ENCODE results near the gene STK32B. TPM values are rescaled to one million over a fixed set of nuclear protein-coding genes. Genes with fewer than 3 reads are reported as not detected.

The STK32B gene
- total and polyA plus RNA-seq, 4 donors, result 0.02 to 0.28 (median 0.08) TPM; not detected in 1

DNA sequence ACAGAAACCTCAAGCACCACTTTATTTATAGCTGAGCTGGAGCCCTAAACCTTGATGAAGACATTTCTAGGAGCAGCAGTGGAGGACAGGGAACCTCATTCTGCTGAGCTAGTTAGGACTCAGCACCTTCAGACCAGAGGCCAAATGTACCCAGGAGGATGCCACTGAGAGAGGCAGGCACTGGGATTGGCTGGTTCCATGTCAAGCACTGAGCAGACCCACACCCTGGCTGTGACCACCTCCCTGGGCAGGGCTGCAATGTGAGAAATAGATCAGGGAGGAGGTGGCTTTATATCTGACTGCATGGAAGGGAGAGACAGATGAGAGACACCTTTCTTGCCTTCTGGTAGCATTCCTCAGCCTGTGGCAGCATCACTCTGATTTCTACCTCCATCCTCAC, 304.6 kb downstream of the STK32B start (continued):
- TF ChIP-seq, protein P1, sequence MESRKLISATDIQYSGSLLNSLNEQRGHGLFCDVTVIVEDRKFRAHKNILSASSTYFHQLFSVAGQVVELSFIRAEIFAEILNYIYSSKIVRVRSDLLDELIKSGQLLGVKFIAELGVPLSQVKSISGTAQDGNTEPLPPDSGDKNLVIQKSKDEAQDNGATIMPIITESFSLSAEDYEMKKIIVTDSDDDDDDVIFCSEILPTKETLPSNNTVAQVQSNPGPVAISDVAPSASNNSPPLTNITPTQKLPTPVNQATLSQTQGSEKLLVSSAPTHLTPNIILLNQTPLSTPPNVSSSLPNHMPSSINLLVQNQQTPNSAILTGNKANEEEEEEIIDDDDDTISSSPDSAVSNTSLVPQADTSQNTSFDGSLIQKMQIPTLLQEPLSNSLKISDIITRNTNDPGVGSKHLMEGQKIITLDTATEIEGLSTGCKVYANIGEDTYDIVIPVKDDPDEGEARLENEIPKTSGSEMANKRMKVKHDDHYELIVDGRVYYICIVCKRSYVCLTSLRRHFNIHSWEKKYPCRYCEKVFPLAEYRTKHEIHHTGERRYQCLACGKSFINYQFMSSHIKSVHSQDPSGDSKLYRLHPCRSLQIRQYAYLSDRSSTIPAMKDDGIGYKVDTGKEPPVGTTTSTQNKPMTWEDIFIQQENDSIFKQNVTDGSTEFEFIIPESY (IDR thresholded peaks at IDR 0.05), result no peak
- TF ChIP-seq RAD21 (IDR thresholded peaks at IDR 0.05) (no peak), EGR1 (IDR thresholded peaks at IDR 0.05; ENCODE audit: low read depth in 2 of 2) (no peak), GABPA (IDR thresholded peaks at IDR 0.05 in 1 of 2, conservative IDR thresholded peaks at IDR 0.05 in 1 of 2) (no peak)

DNA sequence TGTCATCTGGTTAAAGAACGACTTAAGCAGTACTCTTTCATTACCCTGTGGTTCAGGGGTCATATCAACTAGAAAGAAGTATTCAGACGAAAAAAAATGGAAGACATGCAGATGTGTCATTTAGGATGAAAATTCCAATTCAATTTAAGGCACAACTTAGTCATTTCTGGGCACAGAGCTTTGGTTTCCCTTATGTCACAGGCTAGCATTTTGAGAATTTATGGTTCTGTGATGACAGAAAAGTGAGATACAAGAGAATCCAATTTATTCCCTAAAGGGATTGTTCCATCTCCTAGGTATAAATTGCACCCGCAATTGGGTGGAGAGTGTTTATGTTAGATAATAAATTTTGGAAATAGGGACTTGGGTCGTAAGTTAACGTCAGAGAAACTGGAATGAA, 306.6 kb downstream of the STK32B start:
- Histone ChIP-seq H3K9ac (ENCODE audit: low read depth in 1 of 2, low read length in 2 of 2) (no peak overlapping the region), H3K4me3 (ENCODE audit: low read depth in 1 of 3, low read length in 3 of 3) (no peak overlapping the region), H3K9me3 (ENCODE audit: control insufficient read depth in 4 of 4, low read length in 3 of 4) (peaks cover 0 to 3% (median 0%) of the 10 kb centered on the region in 4 donors), H3K27me3 (ENCODE audit: control insufficient read depth in 4 of 4, insufficient read depth in 4 of 4, low read length in 3 of 4) (no peaks in the 10 kb centered on the region), H3K27ac (ENCODE audit: low read depth in 1 of 2, low read length in 2 of 2) (no peak overlapping the region), H3K4me1 (ENCODE audit: control insufficient read depth in 4 of 4, insufficient read depth in 4 of 4, low read length in 3 of 4) (no peaks in the 10 kb centered on the region), H3K36me3 (ENCODE audit: control insufficient read depth in 4 of 4, insufficient read depth in 3 of 4, low read depth in 1 of 4, low read length in 3 of 4) (no peaks in the 10 kb centered on the region)
- 57% methylated on average over 5 of the region's 5 CpGs for WGBS
- no peak for DNase-seq (ENCODE audit: low spot score)
- TF ChIP-seq EGR1 (IDR thresholded peaks at IDR 0.05; ENCODE audit: low read depth in 2 of 2) (no peak), GABPA (IDR thresholded peaks at IDR 0.05 in 1 of 2, conservative IDR thresholded peaks at IDR 0.05 in 1 of 2) (no peak), TAF1 (conservative IDR thresholded peaks at IDR 0.05) (no peak), NR2F2 (IDR thresholded peaks at IDR 0.05) (no peak), HNF4G (IDR thresholded peaks at IDR 0.05) (no peak), RAD21 (IDR thresholded peaks at IDR 0.05) (no peak), JUND (IDR thresholded peaks at IDR 0.05) (no peak), FOXA2 (IDR thresholded peaks at IDR 0.05) (no peak)
- TF ChIP-seq, protein P2, sequence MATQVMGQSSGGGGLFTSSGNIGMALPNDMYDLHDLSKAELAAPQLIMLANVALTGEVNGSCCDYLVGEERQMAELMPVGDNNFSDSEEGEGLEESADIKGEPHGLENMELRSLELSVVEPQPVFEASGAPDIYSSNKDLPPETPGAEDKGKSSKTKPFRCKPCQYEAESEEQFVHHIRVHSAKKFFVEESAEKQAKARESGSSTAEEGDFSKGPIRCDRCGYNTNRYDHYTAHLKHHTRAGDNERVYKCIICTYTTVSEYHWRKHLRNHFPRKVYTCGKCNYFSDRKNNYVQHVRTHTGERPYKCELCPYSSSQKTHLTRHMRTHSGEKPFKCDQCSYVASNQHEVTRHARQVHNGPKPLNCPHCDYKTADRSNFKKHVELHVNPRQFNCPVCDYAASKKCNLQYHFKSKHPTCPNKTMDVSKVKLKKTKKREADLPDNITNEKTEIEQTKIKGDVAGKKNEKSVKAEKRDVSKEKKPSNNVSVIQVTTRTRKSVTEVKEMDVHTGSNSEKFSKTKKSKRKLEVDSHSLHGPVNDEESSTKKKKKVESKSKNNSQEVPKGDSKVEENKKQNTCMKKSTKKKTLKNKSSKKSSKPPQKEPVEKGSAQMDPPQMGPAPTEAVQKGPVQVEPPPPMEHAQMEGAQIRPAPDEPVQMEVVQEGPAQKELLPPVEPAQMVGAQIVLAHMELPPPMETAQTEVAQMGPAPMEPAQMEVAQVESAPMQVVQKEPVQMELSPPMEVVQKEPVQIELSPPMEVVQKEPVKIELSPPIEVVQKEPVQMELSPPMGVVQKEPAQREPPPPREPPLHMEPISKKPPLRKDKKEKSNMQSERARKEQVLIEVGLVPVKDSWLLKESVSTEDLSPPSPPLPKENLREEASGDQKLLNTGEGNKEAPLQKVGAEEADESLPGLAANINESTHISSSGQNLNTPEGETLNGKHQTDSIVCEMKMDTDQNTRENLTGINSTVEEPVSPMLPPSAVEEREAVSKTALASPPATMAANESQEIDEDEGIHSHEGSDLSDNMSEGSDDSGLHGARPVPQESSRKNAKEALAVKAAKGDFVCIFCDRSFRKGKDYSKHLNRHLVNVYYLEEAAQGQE (IDR thresholded peaks at IDR 0.05), result no peak
- TF ChIP-seq, protein P3, sequence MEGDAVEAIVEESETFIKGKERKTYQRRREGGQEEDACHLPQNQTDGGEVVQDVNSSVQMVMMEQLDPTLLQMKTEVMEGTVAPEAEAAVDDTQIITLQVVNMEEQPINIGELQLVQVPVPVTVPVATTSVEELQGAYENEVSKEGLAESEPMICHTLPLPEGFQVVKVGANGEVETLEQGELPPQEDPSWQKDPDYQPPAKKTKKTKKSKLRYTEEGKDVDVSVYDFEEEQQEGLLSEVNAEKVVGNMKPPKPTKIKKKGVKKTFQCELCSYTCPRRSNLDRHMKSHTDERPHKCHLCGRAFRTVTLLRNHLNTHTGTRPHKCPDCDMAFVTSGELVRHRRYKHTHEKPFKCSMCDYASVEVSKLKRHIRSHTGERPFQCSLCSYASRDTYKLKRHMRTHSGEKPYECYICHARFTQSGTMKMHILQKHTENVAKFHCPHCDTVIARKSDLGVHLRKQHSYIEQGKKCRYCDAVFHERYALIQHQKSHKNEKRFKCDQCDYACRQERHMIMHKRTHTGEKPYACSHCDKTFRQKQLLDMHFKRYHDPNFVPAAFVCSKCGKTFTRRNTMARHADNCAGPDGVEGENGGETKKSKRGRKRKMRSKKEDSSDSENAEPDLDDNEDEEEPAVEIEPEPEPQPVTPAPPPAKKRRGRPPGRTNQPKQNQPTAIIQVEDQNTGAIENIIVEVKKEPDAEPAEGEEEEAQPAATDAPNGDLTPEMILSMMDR (IDR thresholded peaks at IDR 0.05; ENCODE audit: low read depth, low read length, missing input control), result no peak

DNA sequence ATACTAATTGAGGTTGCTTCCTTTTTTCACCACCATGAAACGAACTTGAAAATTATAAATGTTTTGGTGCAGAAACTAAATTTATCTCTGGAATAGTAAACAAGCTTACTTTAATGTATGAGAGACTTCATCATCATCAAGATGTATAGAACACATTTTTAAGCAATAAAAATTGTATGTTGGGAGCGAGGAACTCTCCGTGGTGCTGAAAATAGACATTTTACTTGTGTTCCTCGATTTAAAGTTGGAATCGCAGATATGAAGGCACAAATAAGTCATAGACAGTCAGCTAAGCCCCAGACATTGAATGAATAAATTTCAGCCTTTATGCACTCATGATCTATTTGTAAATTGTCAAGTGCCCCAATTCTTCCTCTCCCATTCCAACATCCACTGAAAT, 310.7 kb downstream of the STK32B start:
- H3K9me3 ChIP-seq (ENCODE audit: control insufficient read depth in 4 of 4, low read length in 3 of 4), result peaks cover 0 to 3% (median 0%) of the 10 kb centered on the region in 4 donors
- 67% methylated on average over 5 of the region's 5 CpGs for whole genome bisulfite sequencing
- H3K27me3 ChIP-seq (ENCODE audit: control insufficient read depth in 4 of 4, insufficient read depth in 4 of 4, low read length in 3 of 4), result peaks cover 0 to 3% (median 0%) of the 10 kb centered on the region in 4 donors
- DNase-seq (ENCODE audit: low spot score), result no peak
- H3K4me3 ChIP-seq (ENCODE audit: low read depth in 1 of 3, low read length in 3 of 3), result no peak overlapping the region
- no peak overlapping the region for H3K9ac ChIP-seq (ENCODE audit: low read depth in 1 of 2, low read length in 2 of 2)
- no peaks in the 10 kb centered on the region for H3K36me3 ChIP-seq (ENCODE audit: control insufficient read depth in 4 of 4, insufficient read depth in 3 of 4, low read depth in 1 of 4, low read length in 3 of 4)
- H3K27ac ChIP-seq (ENCODE audit: low read depth in 1 of 2, low read length in 2 of 2), result no peak overlapping the region
- no peaks in the 10 kb centered on the region for H3K4me1 ChIP-seq (ENCODE audit: control insufficient read depth in 4 of 4, insufficient read depth in 4 of 4, low read length in 3 of 4)
- TF ChIP-seq, protein P2 (IDR thresholded peaks at IDR 0.05), result peak; percentile 97
- TF ChIP-seq RAD21 (IDR thresholded peaks at IDR 0.05), result no peak

All from liver (tissue), 9 donors.